ENCODE data around the gene ABCC10. TPM values are rescaled to one million over a fixed set of nuclear protein-coding genes. Genes with fewer than 3 reads are reported as not detected.

The ABCC10 gene
- polyA plus RNA-seq, 1 donor from 2014 or later: 22.4 TPM

DNA sequence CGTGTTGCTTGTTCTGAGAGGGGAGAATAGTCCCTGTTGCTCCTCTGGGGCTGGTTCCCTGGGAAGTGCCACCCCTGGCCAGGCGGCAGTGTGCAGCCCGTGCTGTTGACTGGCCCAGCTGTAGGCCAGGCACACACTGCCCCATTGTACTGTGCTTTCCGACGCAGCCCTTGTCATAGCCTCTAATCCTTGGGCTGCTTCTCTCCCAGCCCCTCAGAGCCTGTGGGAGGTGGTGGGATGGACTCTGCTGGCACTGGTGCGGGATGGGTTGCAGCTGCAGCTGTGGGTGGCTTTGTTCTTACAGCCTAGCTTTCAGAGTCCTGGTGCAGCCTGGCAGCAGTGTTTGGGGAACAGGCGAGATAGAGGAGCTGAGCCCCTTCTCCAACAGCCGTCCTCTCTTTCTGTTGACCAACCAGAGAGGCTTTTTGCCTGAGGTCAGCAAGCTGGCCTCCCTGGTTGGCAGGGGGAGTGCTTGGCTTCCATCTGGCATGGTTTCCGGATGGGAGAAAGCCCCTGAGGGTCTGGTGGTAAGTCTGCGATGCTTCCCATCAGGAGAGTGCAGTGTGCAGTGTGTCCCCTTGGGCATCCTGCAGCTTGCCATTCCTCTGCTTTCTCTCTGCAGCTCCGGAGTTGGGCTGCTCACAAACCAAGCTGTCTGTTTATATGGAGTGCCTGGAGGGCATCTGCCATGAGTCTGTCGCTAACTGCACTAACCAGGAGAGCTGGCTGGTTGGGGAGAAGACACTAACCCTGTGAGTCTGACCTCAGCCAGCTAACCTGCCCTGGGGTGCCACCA lies 62.1 kb downstream of the ABCC10 start:
- H3F3A ChIP-seq (ENCODE audit: insufficient read depth, low read length, poor library complexity, severe bottlenecking): no peaks in the 10 kb centered on the region
- no peak overlapping the region for H3K4me3 ChIP-seq (ENCODE audit: low read length)
- H3K27me3 ChIP-seq (ENCODE audit: insufficient read depth, low read depth, low read length): no peaks in the 10 kb centered on the region
- H3K9me3 ChIP-seq (ENCODE audit: low read length): no peaks in the 10 kb centered on the region
- H3K27ac ChIP-seq (ENCODE audit: low read length): no peak overlapping the region
- H2AFZ ChIP-seq (ENCODE audit: low read depth, low read length): no peak overlapping the region
- no peaks in the 10 kb centered on the region for H4K20me1 ChIP-seq (ENCODE audit: insufficient read depth)
- H3K36me3 ChIP-seq (ENCODE audit: insufficient read depth, low read length): no peaks in the 10 kb centered on the region
- H3K79me2 ChIP-seq (replicated peaks; ENCODE audit: insufficient read depth, low read length): no peaks in the 10 kb centered on the region
- no peaks in the 10 kb centered on the region for H3K9me2 ChIP-seq (ENCODE audit: insufficient read depth, low read length)
- no peak for TF ChIP-seq EZH2 (IDR thresholded peaks at IDR 0.05; ENCODE audit: borderline replicate concordance, insufficient read depth, low read length, poor library complexity, severe bottlenecking)
- no peak for TF ChIP-seq MXI1 (conservative IDR thresholded peaks at IDR 0.05; ENCODE audit: poor library complexity, severe bottlenecking)
- no peak for TF ChIP-seq TAF1 (IDR thresholded peaks at IDR 0.05; ENCODE audit: low read depth)
- TF ChIP-seq, protein P1, sequence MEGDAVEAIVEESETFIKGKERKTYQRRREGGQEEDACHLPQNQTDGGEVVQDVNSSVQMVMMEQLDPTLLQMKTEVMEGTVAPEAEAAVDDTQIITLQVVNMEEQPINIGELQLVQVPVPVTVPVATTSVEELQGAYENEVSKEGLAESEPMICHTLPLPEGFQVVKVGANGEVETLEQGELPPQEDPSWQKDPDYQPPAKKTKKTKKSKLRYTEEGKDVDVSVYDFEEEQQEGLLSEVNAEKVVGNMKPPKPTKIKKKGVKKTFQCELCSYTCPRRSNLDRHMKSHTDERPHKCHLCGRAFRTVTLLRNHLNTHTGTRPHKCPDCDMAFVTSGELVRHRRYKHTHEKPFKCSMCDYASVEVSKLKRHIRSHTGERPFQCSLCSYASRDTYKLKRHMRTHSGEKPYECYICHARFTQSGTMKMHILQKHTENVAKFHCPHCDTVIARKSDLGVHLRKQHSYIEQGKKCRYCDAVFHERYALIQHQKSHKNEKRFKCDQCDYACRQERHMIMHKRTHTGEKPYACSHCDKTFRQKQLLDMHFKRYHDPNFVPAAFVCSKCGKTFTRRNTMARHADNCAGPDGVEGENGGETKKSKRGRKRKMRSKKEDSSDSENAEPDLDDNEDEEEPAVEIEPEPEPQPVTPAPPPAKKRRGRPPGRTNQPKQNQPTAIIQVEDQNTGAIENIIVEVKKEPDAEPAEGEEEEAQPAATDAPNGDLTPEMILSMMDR (IDR thresholded peaks at IDR 0.05; ENCODE audit: poor library complexity, severe bottlenecking): no peak
- TF ChIP-seq EP300 (conservative IDR thresholded peaks at IDR 0.05; ENCODE audit: poor library complexity, severe bottlenecking): no peak
- TF ChIP-seq POLR2AphosphoS5 (IDR thresholded peaks at IDR 0.05): no peak
- TF ChIP-seq, protein P2, sequence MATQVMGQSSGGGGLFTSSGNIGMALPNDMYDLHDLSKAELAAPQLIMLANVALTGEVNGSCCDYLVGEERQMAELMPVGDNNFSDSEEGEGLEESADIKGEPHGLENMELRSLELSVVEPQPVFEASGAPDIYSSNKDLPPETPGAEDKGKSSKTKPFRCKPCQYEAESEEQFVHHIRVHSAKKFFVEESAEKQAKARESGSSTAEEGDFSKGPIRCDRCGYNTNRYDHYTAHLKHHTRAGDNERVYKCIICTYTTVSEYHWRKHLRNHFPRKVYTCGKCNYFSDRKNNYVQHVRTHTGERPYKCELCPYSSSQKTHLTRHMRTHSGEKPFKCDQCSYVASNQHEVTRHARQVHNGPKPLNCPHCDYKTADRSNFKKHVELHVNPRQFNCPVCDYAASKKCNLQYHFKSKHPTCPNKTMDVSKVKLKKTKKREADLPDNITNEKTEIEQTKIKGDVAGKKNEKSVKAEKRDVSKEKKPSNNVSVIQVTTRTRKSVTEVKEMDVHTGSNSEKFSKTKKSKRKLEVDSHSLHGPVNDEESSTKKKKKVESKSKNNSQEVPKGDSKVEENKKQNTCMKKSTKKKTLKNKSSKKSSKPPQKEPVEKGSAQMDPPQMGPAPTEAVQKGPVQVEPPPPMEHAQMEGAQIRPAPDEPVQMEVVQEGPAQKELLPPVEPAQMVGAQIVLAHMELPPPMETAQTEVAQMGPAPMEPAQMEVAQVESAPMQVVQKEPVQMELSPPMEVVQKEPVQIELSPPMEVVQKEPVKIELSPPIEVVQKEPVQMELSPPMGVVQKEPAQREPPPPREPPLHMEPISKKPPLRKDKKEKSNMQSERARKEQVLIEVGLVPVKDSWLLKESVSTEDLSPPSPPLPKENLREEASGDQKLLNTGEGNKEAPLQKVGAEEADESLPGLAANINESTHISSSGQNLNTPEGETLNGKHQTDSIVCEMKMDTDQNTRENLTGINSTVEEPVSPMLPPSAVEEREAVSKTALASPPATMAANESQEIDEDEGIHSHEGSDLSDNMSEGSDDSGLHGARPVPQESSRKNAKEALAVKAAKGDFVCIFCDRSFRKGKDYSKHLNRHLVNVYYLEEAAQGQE (IDR thresholded peaks at IDR 0.05; ENCODE audit: borderline replicate concordance): no peak
- TF ChIP-seq RAD21 (conservative IDR thresholded peaks at IDR 0.05): no peak
- TF ChIP-seq SMC3 (conservative IDR thresholded peaks at IDR 0.05; ENCODE audit: poor library complexity): no peak
- no peak overlapping the region for H3K9ac ChIP-seq (ENCODE audit: low read length)
- H3K4me2 ChIP-seq (ENCODE audit: low read length): no peak overlapping the region

DNA sequence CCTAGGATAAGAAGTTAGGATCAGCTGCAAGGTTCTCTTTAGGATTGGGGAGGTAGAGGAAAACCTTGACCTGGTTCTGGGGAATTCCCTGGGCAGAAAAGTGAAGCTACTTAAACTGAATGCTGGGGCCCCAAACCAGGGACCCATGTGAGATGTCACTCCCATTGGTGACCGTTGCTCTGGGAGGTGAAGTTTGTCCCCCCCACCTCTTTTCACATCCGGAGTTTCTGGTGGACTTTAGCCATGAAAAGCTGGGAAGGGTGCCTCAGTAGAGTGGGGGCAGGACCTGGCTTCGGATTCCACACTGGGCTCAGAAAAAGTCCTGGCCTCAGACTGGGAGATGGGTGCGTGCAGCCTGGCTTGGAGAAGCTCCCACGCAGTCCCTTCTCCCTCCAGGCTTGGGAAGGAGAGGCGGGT lies 63.2 kb downstream of the ABCC10 start:
- no peaks in the 10 kb centered on the region for H3K36me3 ChIP-seq (ENCODE audit: insufficient read depth, low read length)
- H3K4me2 ChIP-seq (ENCODE audit: low read length): no peak overlapping the region
- no peaks in the 10 kb centered on the region for H3F3A ChIP-seq (ENCODE audit: insufficient read depth, low read length, poor library complexity, severe bottlenecking)
- no peak overlapping the region for H3K27ac ChIP-seq (ENCODE audit: low read length)
- H3K9ac ChIP-seq (ENCODE audit: low read length): no peak overlapping the region
- no peaks in the 10 kb centered on the region for H3K9me2 ChIP-seq (ENCODE audit: insufficient read depth, low read length)
- no peaks in the 10 kb centered on the region for H3K79me2 ChIP-seq (replicated peaks; ENCODE audit: insufficient read depth, low read length)
- TF ChIP-seq, protein P2 (IDR thresholded peaks at IDR 0.05; ENCODE audit: borderline replicate concordance): no peak
- TF ChIP-seq SMC3 (conservative IDR thresholded peaks at IDR 0.05; ENCODE audit: poor library complexity): no peak
- no peaks in the 10 kb centered on the region for H3K27me3 ChIP-seq (ENCODE audit: insufficient read depth, low read depth, low read length)
- H4K20me1 ChIP-seq (ENCODE audit: insufficient read depth): no peaks in the 10 kb centered on the region
- no peaks in the 10 kb centered on the region for H3K9me3 ChIP-seq (ENCODE audit: low read length)
- H3K4me3 ChIP-seq (ENCODE audit: low read length): no peak overlapping the region
- no peak overlapping the region for H2AFZ ChIP-seq (ENCODE audit: low read depth, low read length)

Data from neural cell (in vitro differentiated cells).